ENCODE measurements around the gene ATP8B4.

The ATP8B4 gene

GRCh38 chr15:50109076-50109987, 9.7 kb downstream of the ATP8B4 start:
- TF ChIP-seq CTCF (conservative IDR thresholded peaks at IDR 0.05; ENCODE audit: low read depth, low read length), result no peak
- DNase-seq (ENCODE audit: low read depth), result peak; percentile 53
- no peak overlapping the region for H3K4me3 ChIP-seq (ENCODE audit: low read depth, low read length)

- TF ChIP-seq CTCF (conservative IDR thresholded peaks at IDR 0.05; ENCODE audit: low read depth, low read length), result no peak
- no peak overlapping the region for H3K4me3 ChIP-seq (ENCODE audit: low read depth, low read length)
- no peak for DNase-seq (ENCODE audit: low read depth)
These were observed 10.6 kb downstream of the ATP8B4 start for GRCh38 chr15:50108461-50108860.

- DNase-seq (ENCODE audit: low read depth), result no peak
- TF ChIP-seq CTCF (conservative IDR thresholded peaks at IDR 0.05; ENCODE audit: low read depth, low read length), result no peak
- H3K4me3 ChIP-seq (ENCODE audit: low read depth, low read length), result no peak overlapping the region
These were observed 11.2 kb downstream of the ATP8B4 start for GRCh38 chr15:50107591-50108408.

GRCh38 chr15:50107157-50107556, 11.9 kb downstream of the ATP8B4 start:
- no peak overlapping the region for H3K4me3 ChIP-seq (ENCODE audit: low read depth, low read length)
- DNase-seq (ENCODE audit: low read depth), result no peak
- TF ChIP-seq CTCF (conservative IDR thresholded peaks at IDR 0.05; ENCODE audit: low read depth, low read length), result no peak

- no peak for DNase-seq (ENCODE audit: low read depth)
- no peak overlapping the region for H3K4me3 ChIP-seq (ENCODE audit: low read depth, low read length)
- TF ChIP-seq CTCF (conservative IDR thresholded peaks at IDR 0.05; ENCODE audit: low read depth, low read length), result no peak
These were observed 12.6 kb downstream of the ATP8B4 start for GRCh38 chr15:50106457-50106856.

- H3K4me3 ChIP-seq (ENCODE audit: low read depth, low read length), result no peak overlapping the region
- no peak for DNase-seq (ENCODE audit: low read depth)
- no peak for TF ChIP-seq CTCF (conservative IDR thresholded peaks at IDR 0.05; ENCODE audit: low read depth, low read length)
These were observed 18.5 kb downstream of the ATP8B4 start for GRCh38 chr15:50100486-50100885.

All from choroid plexus epithelial cell (primary cell).